GM13976 (cell line): ENCODE data around the gene ERCC5.

ENCODE experiments used
- DNase-seq: peaks from one replicate; pipeline ENCODE4 v3.0.0; 2012; ENCODE audit warnings: low spot score
- in situ Hi-C: fragments of 300-500 bp; cut with MboI; formaldehyde crosslinking; loops from one replicate; pipeline ENCODE4 v1.12.0; 2022; ENCODE audit warnings: low sequenced_read_pairs, mixed read lengths, inconsistent platforms; ENCODE audit not compliant: unreplicated experiment
- TF ChIP-seq, protein P1 (sequence below): IDR thresholded peaks from 2 replicates; pipeline ENCODE4 v1.5.1; 2012; ENCODE audit warnings: borderline replicate concordance, mild to moderate bottlenecking; ENCODE audit not compliant: insufficient read depth; ENCODE audit errors: extremely low read depth, missing control alignments, control extremely low read depth

Gene ERCC5

GRCh38 chr13:102838273-102838672 lies 7.6 kb upstream of the ERCC5 start:
- TF ChIP-seq, protein P1, sequence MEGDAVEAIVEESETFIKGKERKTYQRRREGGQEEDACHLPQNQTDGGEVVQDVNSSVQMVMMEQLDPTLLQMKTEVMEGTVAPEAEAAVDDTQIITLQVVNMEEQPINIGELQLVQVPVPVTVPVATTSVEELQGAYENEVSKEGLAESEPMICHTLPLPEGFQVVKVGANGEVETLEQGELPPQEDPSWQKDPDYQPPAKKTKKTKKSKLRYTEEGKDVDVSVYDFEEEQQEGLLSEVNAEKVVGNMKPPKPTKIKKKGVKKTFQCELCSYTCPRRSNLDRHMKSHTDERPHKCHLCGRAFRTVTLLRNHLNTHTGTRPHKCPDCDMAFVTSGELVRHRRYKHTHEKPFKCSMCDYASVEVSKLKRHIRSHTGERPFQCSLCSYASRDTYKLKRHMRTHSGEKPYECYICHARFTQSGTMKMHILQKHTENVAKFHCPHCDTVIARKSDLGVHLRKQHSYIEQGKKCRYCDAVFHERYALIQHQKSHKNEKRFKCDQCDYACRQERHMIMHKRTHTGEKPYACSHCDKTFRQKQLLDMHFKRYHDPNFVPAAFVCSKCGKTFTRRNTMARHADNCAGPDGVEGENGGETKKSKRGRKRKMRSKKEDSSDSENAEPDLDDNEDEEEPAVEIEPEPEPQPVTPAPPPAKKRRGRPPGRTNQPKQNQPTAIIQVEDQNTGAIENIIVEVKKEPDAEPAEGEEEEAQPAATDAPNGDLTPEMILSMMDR: no peak
- in situ Hi-C loops: no loop called here

DNA sequence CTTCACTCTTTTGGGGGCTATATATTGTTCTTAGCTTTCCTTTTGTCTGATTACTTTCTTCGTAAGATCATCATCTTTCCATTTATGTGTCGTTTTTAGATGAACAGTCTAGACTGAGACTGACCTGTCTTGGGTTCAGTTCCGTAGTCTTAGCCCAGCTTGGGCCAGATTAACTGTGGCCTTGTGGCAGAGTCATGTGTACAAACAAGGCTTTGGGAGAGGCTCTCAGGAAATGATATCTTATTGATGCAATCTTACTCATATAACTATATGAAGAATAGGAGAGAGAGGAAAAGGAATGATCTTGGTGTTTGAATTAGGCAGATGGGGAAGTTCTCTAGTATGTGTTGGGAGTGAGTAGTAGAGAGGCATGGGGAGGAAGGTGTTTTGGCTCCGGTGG lies 6.8 kb upstream of the ERCC5 start:
- no peak for DNase-seq
- TF ChIP-seq, protein P1: no peak
- in situ Hi-C loops: no loop called here

More at GRCh38 chr13:102838273-102838672, 7.6 kb upstream of the ERCC5 start:
- no peak for DNase-seq

- no peak for DNase-seq
- TF ChIP-seq, protein P1: no peak
- in situ Hi-C loops: no loop called here
Measured at GRCh38 chr13:102839462-102839861, 6.4 kb upstream of the ERCC5 start.

DNA sequence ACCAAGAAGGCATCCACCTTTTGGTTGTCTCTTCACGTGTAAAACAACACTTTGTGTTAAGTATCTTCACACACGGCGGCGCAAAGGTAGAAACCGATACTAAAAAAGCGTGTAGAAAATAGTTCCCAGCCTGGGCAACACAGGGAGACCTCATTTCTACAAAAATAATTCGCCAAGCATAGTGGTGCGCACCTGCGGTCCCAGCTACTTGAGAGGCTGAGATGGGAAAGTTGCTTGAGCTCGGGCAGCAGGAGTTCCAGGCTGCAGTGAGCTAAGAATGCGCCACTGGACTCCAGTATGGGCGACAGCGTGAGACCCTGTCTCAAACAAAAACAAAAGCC lies 573 bp upstream of the ERCC5 start:
- in situ Hi-C loops: no loop called here
- TF ChIP-seq, protein P1: no peak
- DNase-seq: no peak

DNA sequence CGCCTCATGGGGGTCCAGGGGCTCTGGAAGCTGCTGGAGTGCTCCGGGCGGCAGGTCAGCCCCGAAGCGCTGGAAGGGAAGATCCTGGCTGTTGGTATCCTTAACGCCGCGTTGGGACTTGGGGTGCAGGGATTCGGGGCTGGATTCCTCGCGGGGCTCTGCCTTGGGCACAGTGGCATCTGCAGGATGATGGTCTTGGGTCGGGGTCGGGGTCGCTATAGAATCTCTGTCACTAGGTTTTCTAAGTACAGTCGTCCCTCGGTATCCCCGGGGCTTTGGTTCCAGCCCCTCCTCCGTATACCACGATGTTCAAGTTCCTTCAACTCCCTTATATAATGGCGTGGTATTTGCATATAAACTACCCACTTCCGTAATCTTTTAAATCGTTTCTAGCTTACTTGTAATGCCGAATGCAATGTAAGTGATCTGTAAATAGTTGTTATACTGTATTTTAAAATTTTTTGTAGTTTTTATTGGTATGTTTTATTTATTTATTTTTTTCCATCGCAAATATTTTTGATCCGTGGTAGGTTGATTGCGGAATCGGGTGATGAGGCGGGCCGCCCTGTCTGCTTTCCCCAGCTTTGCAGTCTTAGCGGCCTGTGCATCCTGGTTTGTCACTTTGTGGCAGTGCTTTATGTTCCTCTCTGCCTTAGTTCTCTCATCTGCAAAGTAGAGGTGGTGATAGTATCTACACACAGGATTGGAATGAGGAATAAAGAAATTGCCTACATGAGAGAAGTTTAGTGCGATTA lies 606 bp downstream of the ERCC5 start:
- TF ChIP-seq, protein P1: no peak
- DNase-seq: peak; percentile 41
- in situ Hi-C loops: no loop called here

- no peak for DNase-seq
- TF ChIP-seq, protein P1: peak; percentile 57
- in situ Hi-C loops: no loop called here
Measured at GRCh38 chr13:102847272-102848234, 1.7 kb downstream of the ERCC5 start.
